Endothelial cell of umbilical vein (primary cell): ENCODE results near the gene DAZAP1.

ENCODE experiments used
- CTCF ChIP-seq, 2 donors: IDR thresholded peaks; 1 replicate in 1 of 2; 2 replicates in 1 of 2; pipeline ENCODE4 v1.5.1; 2011; ENCODE audit warnings: low read length in 2 of 2, mild to moderate bottlenecking in 2 of 2, moderate library complexity in 2 of 2, control low read depth in 1 of 2, inconsistent platforms in 1 of 2, low read depth in 1 of 2; ENCODE audit not compliant: insufficient read depth in 1 of 2; ENCODE audit errors: extremely low read depth in 1 of 2
- EZH2 ChIP-seq: IDR thresholded peaks from 2 replicates; pipeline ENCODE4 v1.6.1; 2012; ENCODE audit warnings: borderline replicate concordance, low read depth, mild to moderate bottlenecking, moderate library complexity, low read length, inconsistent platforms; ENCODE audit not compliant: severe bottlenecking
- MYC ChIP-seq: IDR thresholded peaks from one replicate; pipeline ENCODE4 v1.6.1; 2011; ENCODE audit warnings: mild to moderate bottlenecking, low read depth, low read length
- POLR2A ChIP-seq: IDR thresholded peaks from 2 replicates; pipeline ENCODE4 v1.6.1; 2012; ENCODE audit warnings: low read depth, mild to moderate bottlenecking, control low read depth, low read length
- TF ChIP-seq, protein P1 (sequence below): IDR thresholded peaks from 2 replicates; pipeline ENCODE4 v1.6.1; 2011; ENCODE audit not compliant: insufficient read depth, insufficient read length

DNA sequence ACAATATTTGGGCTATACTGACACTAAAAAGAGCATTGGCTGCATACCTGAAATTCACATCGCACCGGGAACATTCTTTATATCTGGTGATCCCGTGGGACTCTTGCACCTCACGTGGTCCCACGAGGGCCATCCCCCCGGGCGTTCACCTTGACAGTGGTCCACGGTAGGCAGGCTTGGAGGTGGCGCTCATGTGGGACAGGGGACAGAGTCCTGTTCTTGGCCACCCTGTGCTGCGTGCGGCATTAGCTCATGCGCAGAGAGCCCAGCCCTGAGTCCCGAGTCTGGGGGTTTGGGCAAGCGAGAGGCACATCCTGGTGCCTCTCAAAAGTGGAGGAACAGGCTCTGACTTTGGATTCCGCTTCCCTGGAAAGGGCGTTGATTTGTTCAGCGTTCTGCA, 13.5 kb upstream of the DAZAP1 start:
- TF ChIP-seq CTCF (IDR thresholded peaks at IDR 0.05; ENCODE audit: extremely low read depth in 1 of 2, insufficient read depth in 1 of 2, low read depth in 1 of 2, low read length in 2 of 2) = no peak
- TF ChIP-seq EZH2 = no peak
- TF ChIP-seq, protein P1, sequence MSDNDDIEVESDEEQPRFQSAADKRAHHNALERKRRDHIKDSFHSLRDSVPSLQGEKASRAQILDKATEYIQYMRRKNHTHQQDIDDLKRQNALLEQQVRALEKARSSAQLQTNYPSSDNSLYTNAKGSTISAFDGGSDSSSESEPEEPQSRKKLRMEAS = no peak
- no peak for TF ChIP-seq MYC
- TF ChIP-seq POLR2A = no peak
